GM19324 (cell line): ENCODE results near the gene GPR4.
"Not testable (repeated sequence)": the region's sequence is repeated elsewhere in the genome, so short reads cannot be mapped to it uniquely, and the experiment has no call there.

ENCODE experiments used
- ATAC-seq: cut with Tn5 transposase; IDR thresholded peaks from one replicate; pipeline ENCODE4 v1.9.1; 2021; ENCODE audit warnings: mild to moderate bottlenecking, moderate library complexity; ENCODE audit not compliant: unreplicated experiment, low FRiP score

GPR4 gene

DNA sequence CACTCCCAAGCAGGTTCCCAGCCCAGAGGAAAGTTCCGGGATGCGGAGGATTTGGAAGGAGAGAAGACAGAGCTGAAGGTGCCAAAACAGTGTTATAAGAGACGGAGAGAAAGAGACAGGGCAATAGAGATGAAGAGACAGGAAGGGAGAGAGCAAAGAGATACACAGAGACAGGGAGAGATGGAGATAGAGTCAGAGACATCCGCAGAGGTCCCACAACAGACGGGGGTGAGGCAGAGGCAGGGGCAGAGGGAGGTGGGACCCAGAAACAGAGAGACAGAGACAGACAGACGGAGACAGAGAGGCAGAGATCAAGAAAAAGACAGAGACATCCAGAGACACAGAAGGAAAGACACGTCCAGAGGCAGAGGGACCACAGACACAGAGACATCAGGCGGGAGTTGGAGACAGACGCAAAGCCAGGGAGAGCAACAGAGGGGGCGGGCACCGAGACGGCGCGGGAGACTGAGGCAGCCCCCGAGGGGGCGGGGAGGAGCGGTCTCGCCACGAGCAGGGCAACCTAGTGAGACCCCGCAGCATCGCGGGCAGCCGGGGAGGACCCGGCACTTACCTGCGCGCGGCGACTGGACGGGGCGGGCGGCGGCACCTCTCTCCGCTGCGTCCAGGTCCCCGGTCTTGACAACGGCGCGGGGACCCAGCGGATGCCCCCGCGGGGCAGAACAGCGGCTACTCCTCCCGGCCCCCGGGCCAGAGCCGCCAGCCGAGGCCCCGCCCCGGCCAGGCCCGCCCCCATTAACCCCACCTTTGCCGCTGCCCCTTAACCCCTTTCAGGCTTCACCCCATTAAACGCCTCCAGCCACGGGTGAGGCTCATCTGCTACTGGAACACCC is at the start of gene GPR4:
TSS of gene GPR4 (minus strand) at position 689 of the 851 bp plus-strand sequence. CDS start 10,346 bp downstream, outside the sequence.
- no peak for ATAC-seq

DNA sequence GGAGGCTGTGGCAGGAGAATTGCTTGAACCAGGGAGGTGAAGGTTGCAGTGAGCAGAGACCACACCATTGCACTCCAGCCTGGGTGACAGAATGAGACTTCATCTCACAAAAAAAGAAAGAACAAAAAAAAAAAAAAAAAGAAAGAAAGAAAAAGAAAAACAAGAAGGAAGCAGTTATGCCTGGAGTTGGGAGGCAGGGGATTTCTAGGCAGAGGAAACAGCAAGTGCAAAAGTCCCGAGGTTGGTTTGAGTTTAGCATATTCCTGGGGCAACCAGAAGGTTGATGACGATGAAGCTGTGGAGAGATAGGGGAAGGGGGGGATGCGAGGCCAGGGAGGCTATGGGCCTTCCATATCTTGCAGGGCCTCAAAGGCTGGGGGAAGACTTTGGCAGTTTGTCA is 48.7 kb upstream of the GPR4 start:
- ATAC-seq, result no peak

DNA sequence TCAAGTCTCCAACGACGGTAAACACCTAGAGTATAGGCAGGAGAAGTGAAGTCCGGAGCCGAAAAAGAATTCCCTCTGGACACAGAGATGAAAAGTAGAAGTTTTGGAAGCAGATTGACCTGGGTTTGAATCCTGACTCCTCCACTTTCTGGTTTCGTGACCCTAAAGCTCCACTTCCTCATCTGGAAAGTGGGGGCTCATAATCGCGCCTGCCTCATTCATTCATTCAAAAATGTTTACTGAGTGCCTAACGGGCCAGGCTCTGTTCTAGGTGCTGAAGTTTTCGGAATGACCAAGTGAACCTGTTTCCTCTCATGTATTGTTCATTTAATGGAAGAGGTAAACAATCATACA is 44.3 kb upstream of the GPR4 start:
- ATAC-seq, result no peak

DNA sequence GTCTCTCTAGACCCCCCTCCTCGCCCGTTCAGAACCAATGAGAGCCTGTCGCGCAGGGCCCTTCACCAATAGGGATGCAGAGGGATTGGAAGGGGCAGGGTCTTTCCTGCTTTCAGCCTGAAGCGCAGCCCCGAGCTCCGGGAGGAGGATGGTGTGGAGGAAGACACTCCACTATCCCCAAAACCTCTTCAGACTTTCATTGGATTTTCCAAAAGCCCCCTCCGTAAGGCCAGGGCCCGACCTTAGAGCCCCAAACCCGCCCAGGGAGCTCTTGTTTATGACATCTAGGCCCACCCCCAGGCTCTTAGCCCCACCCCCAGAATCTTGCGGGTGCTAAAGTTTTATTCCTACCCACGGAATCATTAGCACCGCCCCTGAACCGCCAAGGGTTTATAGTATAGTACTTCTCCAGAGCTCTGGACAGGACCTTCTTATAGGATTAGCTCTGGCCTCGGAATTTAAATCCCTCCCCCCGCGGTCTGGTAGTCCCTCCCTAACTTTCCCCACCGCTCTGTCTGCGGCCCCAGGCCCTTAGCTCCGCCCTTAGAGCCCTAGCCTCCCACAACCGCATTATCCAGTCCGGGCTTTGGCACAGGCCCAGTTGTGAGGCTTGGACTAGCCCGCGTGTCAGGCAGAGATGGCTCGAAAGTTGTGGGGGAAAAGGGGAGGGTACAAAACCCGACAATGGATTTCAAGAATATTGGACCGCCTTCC is 43.8 kb upstream of the GPR4 start:
- ATAC-seq, result no peak

DNA sequence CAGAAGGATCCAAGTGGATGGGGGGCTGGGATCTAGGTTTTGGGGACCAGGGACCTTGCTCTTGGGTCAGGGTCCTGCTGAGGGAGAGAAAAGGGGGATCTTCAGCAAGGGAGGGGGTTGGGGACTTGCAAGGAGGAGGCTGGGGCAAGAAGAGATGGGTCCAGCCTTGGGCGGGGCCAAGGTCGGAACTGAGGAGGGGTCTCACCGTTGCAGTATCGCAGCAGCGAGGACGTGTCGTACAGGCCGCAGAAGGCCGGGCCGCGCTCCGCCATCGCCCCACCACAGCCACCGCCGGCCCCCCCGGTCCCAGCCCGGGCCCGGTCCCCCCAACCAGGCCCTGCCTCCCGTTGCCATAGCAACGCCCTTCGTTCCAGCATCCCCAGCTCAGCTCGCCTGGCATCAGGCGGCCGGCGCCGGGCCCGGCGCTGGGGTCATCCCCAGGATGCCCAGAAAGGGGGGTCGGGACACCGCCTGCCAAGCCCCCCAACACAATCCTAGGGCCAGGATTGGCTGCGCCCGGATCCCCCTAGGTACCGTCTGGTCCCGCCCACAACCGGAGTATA is 43.1 kb upstream of the GPR4 start:
- ATAC-seq, result no peak

DNA sequence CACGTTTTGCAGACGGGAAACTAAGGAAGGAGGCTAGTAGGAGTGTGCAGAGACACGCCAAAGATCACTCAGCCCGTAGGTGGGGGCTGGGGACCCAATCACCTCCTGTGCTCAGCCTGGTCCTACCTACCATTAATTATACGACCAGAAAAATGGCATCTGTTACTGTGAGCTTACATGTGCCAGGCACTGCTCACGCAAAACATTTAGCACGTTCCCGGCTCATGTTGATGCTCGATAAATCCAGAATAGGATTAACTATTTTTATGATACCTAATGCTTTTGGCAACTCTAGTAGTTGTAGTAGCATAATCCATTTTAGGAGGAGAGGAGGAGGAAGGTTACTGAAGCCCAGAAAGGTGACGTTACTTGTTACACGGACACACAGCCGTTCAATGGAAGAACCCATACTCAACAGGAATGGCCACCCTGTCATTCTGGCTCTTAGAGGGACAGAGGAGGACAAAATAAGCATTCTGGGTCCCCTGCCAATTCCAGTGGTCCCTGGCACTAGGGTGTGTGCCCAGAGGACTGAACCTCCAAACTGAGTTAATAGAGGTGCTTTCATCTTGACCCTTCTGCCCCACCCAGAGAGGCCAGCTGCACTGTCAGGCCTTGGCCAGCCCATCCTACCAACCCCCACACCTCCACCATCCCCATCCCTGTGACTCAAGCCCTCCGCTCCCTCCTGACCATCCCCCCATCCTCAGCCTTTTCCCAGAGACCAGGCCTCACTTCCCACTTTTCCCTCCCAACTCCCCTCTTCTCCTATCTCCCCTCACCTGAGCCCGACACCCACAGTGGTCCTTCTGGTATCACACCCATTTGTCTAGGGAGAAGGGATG is 42.1 kb upstream of the GPR4 start:
- ATAC-seq, result no peak

DNA sequence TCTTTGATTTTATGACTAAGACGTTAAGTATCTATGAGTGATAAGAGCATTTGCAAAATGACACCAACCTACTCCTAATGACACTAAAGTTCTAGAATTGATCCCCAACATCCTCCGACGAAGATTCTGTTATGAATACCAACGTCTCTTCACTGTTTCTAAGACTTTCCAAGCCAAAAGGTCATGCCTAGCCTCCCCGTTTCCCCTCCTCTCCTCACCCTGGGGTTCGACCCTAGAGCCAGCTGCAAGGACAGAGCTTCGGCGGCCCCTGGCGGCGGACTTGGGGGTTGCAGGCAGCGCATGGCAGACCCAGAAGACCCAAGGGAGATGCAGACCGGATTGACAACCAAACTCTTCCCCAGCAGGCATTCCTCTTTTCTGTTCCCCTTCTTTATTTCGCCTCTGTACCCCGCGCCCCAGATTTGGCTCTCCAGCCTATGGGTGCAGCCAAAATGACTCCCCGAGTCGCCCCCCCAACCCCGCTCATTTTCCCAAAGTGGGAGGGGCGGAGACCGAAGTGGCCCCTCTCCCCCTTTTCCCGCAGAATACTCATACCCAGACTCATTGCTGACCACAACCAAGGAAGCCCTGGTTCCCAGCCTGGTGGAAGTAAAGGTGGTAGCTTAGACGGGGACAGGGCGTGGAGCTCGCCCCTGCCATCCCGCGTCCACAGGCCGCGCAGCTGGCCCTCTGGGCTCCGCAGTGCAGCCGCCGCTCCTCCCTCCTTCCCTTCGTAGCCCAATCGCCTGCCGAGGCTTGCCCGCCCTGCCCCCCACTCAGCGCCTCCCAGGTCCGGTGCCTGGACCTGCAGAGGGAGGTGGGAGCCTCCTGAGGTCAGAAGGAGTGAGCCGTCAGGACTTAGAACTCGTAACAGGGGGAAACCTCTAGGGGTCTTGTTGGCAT is 41.3 kb upstream of the GPR4 start:
- no peak for ATAC-seq

DNA sequence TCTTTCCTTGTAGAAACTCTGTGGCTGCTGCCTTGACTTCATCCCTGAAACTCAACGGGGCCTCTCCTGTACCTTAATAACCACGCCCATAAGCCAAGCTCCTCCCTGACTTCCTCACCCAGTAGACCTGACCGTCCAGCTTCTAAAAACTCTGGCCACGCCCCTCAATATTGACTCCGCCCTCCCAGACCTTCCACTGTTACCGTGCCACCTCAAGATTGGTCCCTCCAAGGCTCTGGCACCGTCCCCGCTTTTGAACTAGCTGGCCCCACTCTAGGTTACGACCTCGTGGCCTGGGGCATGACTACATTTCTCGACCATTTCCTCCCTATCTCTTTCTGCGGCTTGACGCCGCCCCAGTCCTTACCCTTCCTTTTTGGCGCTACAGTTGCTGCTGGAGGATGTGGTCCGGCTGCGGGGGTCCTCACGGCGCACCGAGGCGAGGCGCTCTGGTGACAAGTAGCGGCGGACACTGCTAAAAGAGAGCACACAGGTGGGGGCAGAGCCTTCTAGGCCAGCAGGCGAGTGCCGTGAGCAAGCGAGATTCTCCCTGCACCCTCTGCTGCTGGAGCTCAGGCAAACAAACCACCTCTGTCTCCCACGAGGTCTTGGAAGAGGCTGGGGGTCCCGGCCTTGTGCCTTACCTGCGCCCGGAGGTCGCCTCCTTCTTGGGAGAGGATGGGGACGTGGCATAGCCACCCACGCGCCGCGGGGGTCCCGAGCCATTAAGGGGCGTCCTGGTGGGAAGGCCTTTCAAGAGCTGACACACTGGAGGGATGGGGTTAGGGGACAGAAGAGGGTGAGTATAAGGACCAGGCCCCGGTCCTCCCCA is 39.5 kb upstream of the GPR4 start:
- ATAC-seq, result peak; percentile 30

DNA sequence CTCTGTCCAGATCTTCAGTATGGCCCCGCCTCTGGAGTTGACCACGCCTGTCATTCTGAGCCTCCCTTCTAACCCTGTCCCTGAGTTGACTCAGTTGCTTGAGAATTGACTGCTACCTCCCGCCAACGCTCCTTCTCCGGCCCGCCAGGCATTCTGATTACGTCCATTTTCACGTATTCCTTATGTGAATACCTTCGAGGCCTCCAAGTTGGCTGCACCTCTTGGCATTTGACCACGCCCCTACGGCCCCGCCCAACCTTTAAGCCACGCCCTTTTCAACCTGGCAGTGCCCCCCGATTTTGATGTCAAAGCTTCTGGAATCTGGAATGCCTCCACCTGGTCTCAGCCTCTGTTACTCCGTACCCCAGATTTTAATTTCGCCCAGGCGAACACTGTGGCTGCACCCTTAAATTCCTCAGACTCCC is 38.8 kb upstream of the GPR4 start:
- no peak for ATAC-seq

DNA sequence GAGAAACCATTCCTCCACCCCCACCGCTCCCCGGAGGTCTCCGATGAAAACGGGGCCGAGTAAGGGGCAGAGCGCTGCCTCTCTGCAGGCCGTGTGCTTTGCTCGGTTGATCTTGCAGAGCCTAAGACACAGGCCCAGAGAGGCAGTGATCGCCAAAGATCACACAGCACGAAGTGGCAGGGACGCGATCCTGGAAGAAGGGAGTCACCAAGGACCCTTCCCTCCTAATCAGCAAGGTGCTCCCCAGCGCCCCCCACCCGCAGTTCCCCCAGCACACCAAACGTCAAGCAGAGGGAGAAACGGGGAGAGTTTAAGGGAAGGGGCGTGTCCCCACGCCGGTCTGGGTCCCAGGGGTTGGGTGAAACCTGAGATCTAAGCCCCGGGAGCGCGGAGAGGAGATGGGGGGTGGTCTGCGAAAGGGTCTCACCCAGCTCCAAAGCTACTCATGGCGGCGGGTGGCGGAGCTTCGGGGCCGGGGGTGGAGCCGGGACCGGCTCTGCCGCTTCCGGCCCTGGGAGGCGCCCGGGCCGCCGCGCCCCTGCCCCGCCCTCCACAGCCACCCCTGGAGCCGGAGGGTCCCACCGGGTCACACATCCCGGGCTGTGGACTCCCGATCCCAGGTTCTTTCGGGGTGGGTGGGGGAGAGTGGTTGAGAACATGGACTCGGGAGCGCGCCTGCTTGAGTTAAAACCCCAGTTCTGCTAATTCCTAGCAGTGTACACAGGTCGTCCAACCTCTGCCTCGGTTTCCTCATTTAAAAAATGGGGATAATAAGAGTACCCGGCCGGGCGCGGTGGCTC is 37.1 kb upstream of the GPR4 start, which contains the start of gene EML2:
TSS of gene EML2 (minus strand) at position 468 of the 800 bp plus-strand sequence. CDS start at position 447, 21 bp downstream.
- no peak for ATAC-seq

DNA sequence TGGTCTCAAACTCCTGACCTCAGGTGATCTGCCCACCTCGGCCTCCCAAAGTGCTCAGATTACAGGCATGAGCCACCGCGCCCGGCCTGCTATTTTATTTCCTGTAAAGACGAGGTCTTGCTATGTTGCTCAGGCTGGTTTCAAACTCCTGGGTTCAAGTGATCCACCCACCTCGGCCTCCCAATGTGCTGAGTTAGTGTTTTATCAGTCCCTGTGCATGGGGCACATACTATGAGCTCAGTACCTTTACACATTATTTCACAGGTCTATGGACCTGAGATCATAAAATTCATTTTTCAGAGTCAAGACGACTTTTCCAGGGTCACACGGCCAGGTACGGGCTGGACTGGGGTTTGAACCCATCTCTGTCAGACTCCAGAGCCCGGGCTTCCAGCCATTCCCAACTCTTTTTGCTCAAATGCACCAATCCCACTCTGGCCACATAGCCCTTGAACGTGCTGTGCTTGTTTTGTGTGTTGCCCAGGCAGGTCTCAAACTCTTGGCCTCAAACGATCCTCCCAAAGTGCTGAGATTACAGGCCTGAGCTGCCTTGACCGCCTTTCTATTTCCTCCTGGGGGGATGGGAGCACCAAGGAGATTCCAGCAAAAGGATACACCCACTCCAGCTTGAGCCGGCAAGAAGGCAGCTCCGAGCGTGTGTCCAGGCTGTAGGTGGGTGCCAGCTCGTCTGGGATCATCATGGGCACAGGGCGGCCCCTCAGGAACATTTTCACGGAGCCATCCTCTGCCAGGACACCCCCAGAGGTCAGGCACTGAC is 36.1 kb upstream of the GPR4 start:
- no peak for ATAC-seq

DNA sequence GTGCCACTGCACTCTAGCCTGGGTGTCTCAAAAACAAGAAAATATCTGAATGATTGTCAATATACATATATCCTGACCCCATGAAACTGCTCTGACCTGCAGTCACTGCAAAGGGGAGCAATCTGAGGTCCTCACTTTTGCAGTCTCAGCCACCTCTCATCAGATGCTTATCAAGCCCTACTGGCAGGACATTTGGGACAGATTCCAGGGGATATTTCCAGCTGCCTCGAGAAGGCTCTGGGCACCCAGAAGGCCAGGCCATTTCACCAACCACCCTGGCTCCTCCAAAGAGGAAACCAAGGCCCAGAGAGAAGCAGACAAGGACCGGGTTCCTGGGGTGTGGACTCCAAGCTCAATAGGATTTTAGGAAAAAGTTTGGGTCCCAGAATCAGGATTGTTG is 34.9 kb upstream of the GPR4 start:
- ATAC-seq, result no peak

DNA sequence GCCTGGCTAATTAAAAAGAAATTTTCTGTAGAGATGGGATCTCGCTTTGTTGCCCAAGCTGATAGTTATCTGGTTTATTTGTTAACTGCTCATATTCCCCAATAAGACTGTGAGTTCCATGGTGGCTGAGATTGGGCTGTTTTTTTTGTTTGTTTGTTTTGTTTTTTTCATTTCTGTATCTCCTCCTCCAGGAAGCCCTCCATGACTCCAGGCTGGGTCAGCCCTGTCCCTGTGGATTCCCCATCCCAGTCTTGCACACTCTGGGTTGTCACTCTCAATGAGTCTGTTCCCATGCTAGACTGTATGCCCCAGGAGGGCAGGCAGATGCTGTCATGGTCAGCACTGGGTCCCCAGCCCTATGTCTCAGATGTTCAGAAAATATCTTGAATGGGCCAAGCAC is 34.3 kb upstream of the GPR4 start:
- no peak for ATAC-seq

DNA sequence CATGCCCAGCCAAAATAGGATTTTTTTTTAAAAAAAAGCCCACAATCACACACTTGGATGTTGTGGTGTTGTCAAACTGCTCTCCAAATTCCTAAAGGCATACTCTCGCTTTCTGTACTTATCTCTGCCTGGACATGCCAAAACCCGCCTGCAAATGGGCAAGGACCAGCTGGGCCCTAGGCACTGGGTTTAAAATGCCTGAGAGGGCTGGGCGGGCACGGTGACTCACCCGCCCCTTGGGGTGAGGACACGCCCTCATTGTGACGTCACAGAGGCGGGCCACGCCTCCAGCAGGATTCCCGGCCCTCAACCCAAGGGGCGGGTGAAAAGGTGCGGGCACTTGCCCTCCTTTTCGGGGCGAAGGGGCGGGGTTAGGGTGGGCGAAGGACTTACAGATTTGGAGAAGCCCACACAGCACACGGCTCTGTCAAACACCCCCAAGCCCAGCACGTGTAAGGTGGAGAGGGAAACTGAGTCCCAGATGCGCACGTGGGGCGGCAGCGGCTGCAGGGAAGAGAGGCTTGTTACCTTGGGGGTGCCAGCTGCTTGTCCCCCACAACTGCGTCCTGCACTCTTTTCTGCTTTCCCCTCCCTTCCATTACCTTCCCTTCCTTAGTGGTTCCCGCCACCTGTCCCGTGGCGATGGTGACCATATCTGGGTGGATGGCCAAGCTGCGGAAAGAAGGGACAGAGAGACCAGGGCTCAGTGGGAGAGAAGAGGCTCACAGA is 30.6 kb upstream of the GPR4 start:
- ATAC-seq, result no peak

DNA sequence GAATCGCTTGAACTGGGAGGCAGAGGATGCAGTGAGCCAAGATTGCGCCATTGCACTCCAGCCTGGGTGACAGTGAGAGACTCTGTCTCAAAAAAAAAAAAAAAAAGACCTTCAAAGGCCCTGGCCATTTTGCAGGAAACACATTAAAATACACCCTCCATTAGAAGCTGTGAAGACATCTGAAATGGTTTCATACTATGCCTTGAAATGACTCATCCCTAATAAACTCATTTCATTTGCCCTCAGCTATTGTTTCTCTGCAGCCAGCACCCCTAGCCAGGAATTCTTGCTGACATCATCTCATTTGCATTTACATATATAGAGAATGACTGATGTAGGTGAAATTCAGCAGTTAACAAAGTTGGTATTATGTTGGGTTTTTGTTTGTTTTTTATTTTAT is 28.5 kb upstream of the GPR4 start:
- no peak for ATAC-seq

DNA sequence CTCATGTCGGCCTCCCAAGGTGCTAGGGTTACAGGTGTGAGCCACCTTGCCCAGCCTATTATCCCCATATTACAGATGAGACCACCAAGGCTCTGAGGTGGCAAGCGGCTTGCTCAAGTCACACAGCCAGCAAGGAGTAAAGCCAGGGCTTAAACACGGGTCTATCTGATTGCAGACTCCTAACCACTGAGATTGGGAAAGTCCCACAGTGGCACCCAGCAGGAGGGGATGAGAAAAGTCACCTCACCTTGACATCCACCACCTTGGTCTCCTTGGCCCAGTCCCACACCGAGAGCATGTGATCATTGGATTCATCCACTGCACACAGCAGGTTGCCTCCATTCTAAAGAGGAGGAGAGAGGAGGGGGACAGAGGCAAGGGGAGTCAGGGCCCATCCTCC is 27.7 kb upstream of the GPR4 start:
- ATAC-seq, result no peak

DNA sequence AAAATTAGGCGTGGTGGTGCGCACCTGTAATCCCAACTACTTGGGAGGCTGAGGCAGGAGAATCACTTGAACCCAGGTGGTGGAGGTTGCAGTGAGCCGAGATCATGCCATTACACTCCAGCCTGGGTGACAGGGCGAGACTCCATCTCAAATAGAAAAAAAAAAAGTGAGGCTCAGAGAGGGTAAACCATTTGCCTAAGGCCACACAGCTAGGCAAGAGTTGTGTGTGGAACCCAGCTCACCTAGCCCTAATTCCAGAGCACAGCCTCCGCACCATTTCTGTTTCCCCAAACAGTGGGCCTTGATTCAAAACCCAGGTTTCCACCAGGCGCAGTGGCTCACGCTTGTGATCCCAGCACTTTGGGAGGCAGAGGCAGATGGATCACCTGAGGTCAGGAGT is 26.2 kb upstream of the GPR4 start:
- not testable (repeated sequence) for ATAC-seq
